ENCODE data around the gene THNSL1. TPM values are rescaled to one million over a fixed set of nuclear protein-coding genes. Genes with fewer than 3 reads are reported as not detected.

Gene THNSL1
- total and polyA plus RNA-seq, 2 of the 8 experiments (the other 6 are each of a cell fraction or from before 2014, with no cell fraction given) = 1.4 to 3.1 TPM

DNA sequence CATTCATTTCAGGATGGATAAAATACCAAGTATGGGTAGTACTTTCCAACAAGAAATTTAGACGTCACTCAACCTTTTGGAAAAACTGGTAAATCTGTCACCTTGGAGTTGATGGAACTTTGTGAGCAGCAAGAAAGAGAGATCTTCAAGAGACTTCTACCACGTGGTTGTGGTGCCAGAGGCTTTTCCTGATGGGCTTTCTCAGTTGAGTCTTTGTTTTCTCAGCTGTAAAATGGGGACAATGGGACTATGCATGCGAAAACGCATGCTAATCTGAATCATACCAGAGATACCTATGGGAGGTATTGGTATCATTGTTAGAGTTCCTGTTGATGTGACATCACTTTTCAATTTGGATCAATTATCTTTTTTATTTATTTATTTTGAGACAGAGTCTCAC is 59.4 kb downstream of the THNSL1 start:
- POLR2A ChIA-PET (ENCODE audit: partially characterized antibody) = interaction anchor here (1.3 kb wide), 1 partner anchor 10 kb away, joined by 3 read pairs; no protein-coding TSS in a partner anchor

More for the DNA sequence above, 59.4 kb downstream of the THNSL1 start:
- no peaks in the 10 kb centered on the region for H3K79me1 ChIP-seq (ENCODE audit: low read depth, low read length)
- H4K5ac ChIP-seq (ENCODE audit: insufficient read length, low read depth, low read length) = no peak overlapping the region
- no peak overlapping the region for H2BK5ac ChIP-seq (ENCODE audit: low read depth, low read length)
- H3K4ac ChIP-seq (replicated peaks; ENCODE audit: insufficient read length, low read depth, low read length) = no peak overlapping the region
- H3K79me2 ChIP-seq (ENCODE audit: control insufficient read depth in 1 of 2, insufficient read depth in 2 of 2, low read length in 2 of 2) = no peaks in the 10 kb centered on the region
- H3K14ac ChIP-seq (ENCODE audit: insufficient read length) = no peak overlapping the region
- H3K4me1 ChIP-seq (replicated peaks in 1 of 4; ENCODE audit: control insufficient read depth in 3 of 4, insufficient read depth in 4 of 4, low read length in 3 of 4) = no peaks in the 10 kb centered on the region
- H2BK20ac ChIP-seq (ENCODE audit: low read length) = no peak overlapping the region
- DNase-seq (ENCODE audit: low read depth in 1 of 2, low spot score in 2 of 2) (no peak), FAIRE-seq (no peak)
- CTCF ChIA-PET (ENCODE audit: partially characterized antibody) = interaction anchor here (0.6 to 1.3 kb wide), 3 partner anchors 19 to 349 kb away, joined by 3 to 4 read pairs (median 3); no protein-coding TSS in a partner anchor
- H2BK15ac ChIP-seq (ENCODE audit: low read length) = no peak overlapping the region
- no peak overlapping the region for H3K4me3 ChIP-seq (ENCODE audit: extremely low read depth in 1 of 4, insufficient read depth in 2 of 4, low read depth in 3 of 4, low read length in 4 of 4)
- H3K23ac ChIP-seq (ENCODE audit: insufficient read length) = no peak overlapping the region
- WGBS, 2 experiments (ENCODE audit: extremely low coverage in 1 of 2, insufficient coverage in 1 of 2, insufficient read length in 1 of 2, insufficient replicate concordance in 2 of 2, low coverage in 1 of 2, low lambda C conversion rate in 2 of 2, missing lambda C conversion rate in 1 of 2) = 86% methylated on average over 4 of the region's 4 CpGs; no CpG with 5 or more reads in 1 of the 2 experiments
- no peaks in the 10 kb centered on the region for H4K20me1 ChIP-seq (replicated peaks in 1 of 2; ENCODE audit: control insufficient read depth in 1 of 2, insufficient read depth in 2 of 2, low read length in 2 of 2)
- H3K27me3 ChIP-seq (replicated peaks in 1 of 4; ENCODE audit: control insufficient read depth in 3 of 4, extremely low read depth in 1 of 4, insufficient read depth in 3 of 4, low read length in 3 of 4) = peaks cover 0 to 4% (median 1%) of the 10 kb centered on the region in 4 experiments; a peak in 3 of 7 replicates
- no peak overlapping the region for H2AFZ ChIP-seq (ENCODE audit: low read length)
- H3K9me3 ChIP-seq (ENCODE audit: insufficient read depth in 2 of 2, low read depth in 1 of 2, low read length in 1 of 2) = no peaks in the 10 kb centered on the region
- no peak overlapping the region for H3K56ac ChIP-seq (replicated peaks; ENCODE audit: insufficient read length, low read depth, low read length)
- no peak for TF ChIP-seq BCL11A (IDR thresholded peaks at IDR 0.05; ENCODE audit: low read depth in 2 of 2, low read length in 2 of 2)
- no peak for TF ChIP-seq ATF3 (IDR thresholded peaks at IDR 0.05; ENCODE audit: insufficient read depth, low read depth, low read length)
- no peak for TF ChIP-seq SAP30 (IDR thresholded peaks at IDR 0.05; ENCODE audit: insufficient read depth, insufficient replicate concordance, low read length)
- no peak for TF ChIP-seq NRF1 (IDR thresholded peaks at IDR 0.05; ENCODE audit: low read depth, low read length)
- no peak for TF ChIP-seq KDM4A (IDR thresholded peaks at IDR 0.05; ENCODE audit: low read depth, low read length, severe bottlenecking)
- TF ChIP-seq JUN (IDR thresholded peaks at IDR 0.05; ENCODE audit: low read depth, low read length) = no peak
- no peak for TF ChIP-seq SP4 (IDR thresholded peaks at IDR 0.05; ENCODE audit: low read length)
- TF ChIP-seq KDM1A (IDR thresholded peaks at IDR 0.05; ENCODE audit: borderline replicate concordance, low read length) = no peak
- no peak for TF ChIP-seq CBX5 (IDR thresholded peaks at IDR 0.05; ENCODE audit: low read depth, low read length)
- no peak overlapping the region for H2AK5ac ChIP-seq (ENCODE audit: low read depth, low read length)
- no peaks in the 10 kb centered on the region for H3K36me3 ChIP-seq (ENCODE audit: control insufficient read depth in 2 of 4, insufficient read depth in 4 of 4, low read length in 3 of 4)
- H2BK120ac ChIP-seq (replicated peaks; ENCODE audit: low read depth, low read length) = no peak overlapping the region
- H3K23me2 ChIP-seq (ENCODE audit: low read depth, low read length) = no peaks in the 10 kb centered on the region
- no peak overlapping the region for H2BK12ac ChIP-seq (ENCODE audit: low read depth, low read length)
- no peak overlapping the region for H3K18ac ChIP-seq (ENCODE audit: extremely low read depth, low read length)
- H3K9ac ChIP-seq (replicated peaks in 1 of 4; ENCODE audit: extremely low read depth in 1 of 4, low read depth in 3 of 4, low read length in 3 of 4) = no peak overlapping the region
- H3K27ac ChIP-seq (ENCODE audit: low read depth, low read length) = no peak overlapping the region
- no peak overlapping the region for H4K91ac ChIP-seq (replicated peaks; ENCODE audit: insufficient read length, low read length)
- H3K4me2 ChIP-seq (ENCODE audit: insufficient read depth in 1 of 2, low read depth in 2 of 2, low read length in 2 of 2) = no peak overlapping the region
- no peak overlapping the region for H4K8ac ChIP-seq (ENCODE audit: extremely low read depth, insufficient read depth, low read length)
